Activated naive CD4-positive, alpha-beta T cell treated with anti-CD3 and anti-CD28 coated beads, Interleukin-2, amount 10 ng/mL, durations not matched to agents 5 hours and 36 hours (primary cell): ENCODE measurements around the gene HTD2. TPM values are rescaled to one million over a fixed set of nuclear protein-coding genes. Genes with fewer than 3 reads are reported as not detected.

Source experiments
- total RNA-seq, 2 experiments: library from RNA; stranded (reverse); gene quantifications; one replicate each; pipeline ENCODE4 v1.2.3, GENCODE V29; 2021

HTD2 gene
- 1 to 10 TPM; 5.7 to 6.1 TPM for total RNA-seq

DNA sequence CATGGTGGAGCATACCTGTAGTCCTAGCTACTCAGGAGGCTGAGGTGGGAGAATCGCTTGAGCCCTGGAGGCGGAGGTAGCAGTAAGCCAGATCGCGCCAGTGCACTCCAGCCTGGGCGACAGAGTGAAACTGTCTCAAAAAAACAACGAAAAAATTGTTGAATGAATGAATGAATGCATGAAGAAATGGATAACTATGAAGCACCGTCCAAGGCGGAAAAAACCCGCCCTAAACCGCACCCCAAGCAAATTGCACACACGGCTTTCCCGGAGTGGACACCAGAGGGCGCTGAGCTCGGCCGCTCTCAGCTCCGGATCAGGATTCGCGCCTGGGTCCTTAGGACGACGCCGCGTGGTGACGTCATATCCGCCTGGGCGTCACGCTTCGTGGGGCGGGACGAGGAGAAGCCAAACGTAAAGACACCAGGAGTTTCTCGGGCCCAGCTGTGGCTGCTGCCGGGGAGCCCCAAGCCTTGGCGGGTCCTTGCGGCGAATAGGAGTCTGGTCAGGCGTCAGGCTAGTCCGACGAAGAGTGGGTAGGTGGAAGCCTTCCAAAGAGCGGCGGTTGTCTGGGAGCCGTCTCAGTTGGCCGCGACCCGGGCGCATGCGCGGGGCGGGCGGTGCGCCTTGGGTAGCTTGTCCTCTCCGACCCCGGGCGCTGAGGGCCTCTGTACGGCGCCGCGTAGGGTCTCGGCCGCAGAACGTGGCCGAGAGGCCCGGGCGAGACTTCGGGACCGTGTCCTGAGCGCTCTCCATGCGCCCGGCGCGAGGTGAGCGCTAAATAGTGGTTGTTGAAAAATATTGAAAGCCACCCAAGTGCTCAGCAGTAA lies at the start of gene HTD2, which contains the start of gene RPP14:
HTD2 (plus strand) TSS at position 639 of the 830 bp plus-strand sequence. CDS start 11,094 bp downstream, outside the sequence.
RPP14 (plus strand) TSS at position 364 of the 830 bp plus-strand sequence. CDS start 4,085 bp downstream, outside the sequence.

GRCh38 chr3:58332575-58333188 lies 26.4 kb downstream of the HTD2 start, which contains the start of gene PXK:
Gene PXK (plus strand): TSS chr3:58332892. CDS start chr3:58332989, 97 bp downstream.

Other genes starting within 250 kb of the HTD2 start
- not detected for gene DNASE1L3, start 95.5 kb upstream of the HTD2 start, total RNA-seq
- 1 to 10 TPM; 3.6 to 4.0 TPM for gene ABHD6, start 68.7 kb upstream of the HTD2 start, total RNA-seq
- gene RPP14, start 275 bp upstream of the HTD2 start, total RNA-seq = 10 to 100 TPM; 12.3 to 12.5 TPM
- 10 to 100 TPM; 22.2 to 25.2 TPM for gene PXK, start 26.4 kb downstream of the HTD2 start, total RNA-seq
- gene PDHB, start 127.3 kb downstream of the HTD2 start, total RNA-seq = 10 to 100 TPM; 56.4 to 57.8 TPM
- 1 to 10 TPM; 8.2 to 9.2 TPM for gene KCTD6, start 185.6 kb downstream of the HTD2 start, total RNA-seq
- gene ACOX2, start 230.7 kb downstream of the HTD2 start, total RNA-seq = not detected